GM12875 (cell line): ENCODE measurements around the gene PAK6.
A peak's percentile ranks its signal among the peaks of the same experiment; 100 is the strongest.

Source experiments
- H3K4me3 ChIP-seq: one replicate; pipeline ENCODE4 v1.5.1; 2011; ENCODE audit warnings: low read depth, low read length, control low read depth
- CTCF ChIP-seq: IDR thresholded peaks from 2 replicates; pipeline ENCODE4 v1.5.1; 2011; ENCODE audit warnings: low read depth, mild to moderate bottlenecking, control low read depth, inconsistent platforms, low read length, moderate library complexity, borderline replicate concordance; ENCODE audit not compliant: insufficient read depth

PAK6 gene

GRCh38 chr15:40217166-40217824 lies 21.6 kb upstream of the PAK6 start:
- peak; percentile 55; the same call in 1 of the 2 replicates for TF ChIP-seq CTCF
- H3K4me3 ChIP-seq: no peak overlapping the region

DNA sequence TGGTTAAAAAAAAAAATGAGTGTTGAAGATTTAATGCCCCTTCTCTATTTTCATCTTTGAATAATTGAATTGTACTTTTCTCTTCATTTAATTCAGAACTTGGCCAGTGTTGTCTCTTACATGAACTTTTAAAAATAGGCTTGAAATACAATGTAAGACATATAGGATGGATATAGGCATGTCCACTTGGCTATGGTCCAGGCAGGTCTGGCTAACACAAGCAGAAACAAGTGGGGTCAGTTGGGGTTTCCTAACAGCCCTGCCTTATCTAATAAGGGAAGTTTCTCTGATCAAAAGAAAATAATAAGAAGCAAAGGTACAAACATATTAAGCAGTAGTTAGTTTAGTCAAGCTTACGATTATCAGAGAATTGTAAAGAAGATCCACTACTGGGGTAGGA lies 19.1 kb upstream of the PAK6 start:
- H3K4me3 ChIP-seq: no peak overlapping the region
- no peak for TF ChIP-seq CTCF

- no peak for TF ChIP-seq CTCF
- no peak overlapping the region for H3K4me3 ChIP-seq
These were observed 16.7 kb upstream of the PAK6 start for GRCh38 chr15:40222131-40222530.

- no peak for TF ChIP-seq CTCF
These were observed 12.1 kb upstream of the PAK6 start for GRCh38 chr15:40226736-40227135.

DNA sequence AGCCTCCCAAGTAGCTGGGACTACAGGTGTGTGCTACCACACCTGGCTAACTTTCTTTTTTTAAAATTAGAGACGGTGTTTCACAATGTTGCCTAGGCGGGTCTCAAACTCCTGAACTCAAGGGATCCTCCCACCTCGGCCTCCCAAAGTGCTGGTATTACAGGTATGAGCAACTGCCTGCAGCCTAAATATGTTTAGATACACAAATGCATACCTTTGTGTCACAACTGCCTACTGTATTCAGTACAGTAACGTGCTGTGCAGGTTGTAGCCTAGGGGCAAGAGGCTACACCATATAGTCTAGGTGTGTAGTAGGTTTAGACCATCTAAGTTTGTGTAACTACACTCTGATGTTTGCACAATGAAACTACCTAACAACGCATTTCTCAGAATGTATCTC lies 9.5 kb upstream of the PAK6 start:
- no peak overlapping the region for H3K4me3 ChIP-seq
- no peak for TF ChIP-seq CTCF

More at GRCh38 chr15:40226736-40227135, 12.1 kb upstream of the PAK6 start:
- no peak overlapping the region for H3K4me3 ChIP-seq

GRCh38 chr15:40229956-40230355 lies 8.9 kb upstream of the PAK6 start:
- TF ChIP-seq CTCF: no peak

DNA sequence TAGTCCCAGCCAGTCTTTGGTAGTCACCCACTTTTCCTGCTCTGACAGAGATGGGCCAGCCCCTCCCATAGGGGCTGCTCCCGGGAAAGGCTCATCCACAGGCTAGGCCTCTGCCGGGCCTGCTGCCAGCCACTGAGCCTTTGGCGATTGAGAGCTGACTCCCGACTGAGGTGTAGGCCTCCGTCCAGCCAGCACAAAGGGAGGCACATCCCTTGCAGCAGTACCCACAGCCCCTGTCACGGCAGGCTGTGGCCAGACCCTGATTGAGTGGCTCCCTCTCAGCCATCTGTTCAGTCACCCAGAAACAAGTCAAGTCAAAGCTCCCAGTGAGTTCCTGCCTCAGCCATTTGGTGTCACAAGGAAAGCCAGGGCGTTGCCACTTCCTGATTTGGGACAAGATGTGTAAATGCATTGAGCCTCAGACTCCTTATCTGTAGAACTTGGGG lies 6.2 kb upstream of the PAK6 start:
- no peak overlapping the region for H3K4me3 ChIP-seq
- no peak for TF ChIP-seq CTCF

More at GRCh38 chr15:40229956-40230355, 8.9 kb upstream of the PAK6 start:
- no peak overlapping the region for H3K4me3 ChIP-seq
